Renal cortical epithelial cell (primary cell): ENCODE measurements around the gene CYBC1. TPM values are rescaled to one million over a fixed set of nuclear protein-coding genes. Genes with fewer than 3 reads are reported as not detected.
"Not testable (repeated sequence)": the region's sequence is repeated elsewhere in the genome, so short reads cannot be mapped to it uniquely, and the experiment has no call there.

Experiments used
- DNase-seq: peaks from one replicate; pipeline ENCODE4 v3.0.0-alpha.2; 2011; ENCODE audit warnings: low read depth
- total RNA-seq: library from RNA; depleted of rRNA; stranded (reverse); fragments of >200 nt; gene quantifications from 2 replicates; pipeline ENCODE4 v1.2.3, GENCODE V29; 2014

CYBC1 gene
- total RNA-seq, 1 donor from 2014 or later, result 100 TPM

- peak; percentile 13 for DNase-seq
Measured at GRCh38 chr17:82435103-82435502, 15.4 kb downstream of the CYBC1 start.

GRCh38 chr17:82434216-82434565 is 16.4 kb downstream of the CYBC1 start:
- no peak for DNase-seq

- DNase-seq, result no peak
Measured at GRCh38 chr17:82433560-82434215, 16.9 kb downstream of the CYBC1 start.

- DNase-seq, result no peak
Measured at GRCh38 chr17:82432017-82432416, 18.5 kb downstream of the CYBC1 start.

- no peak for DNase-seq
Measured at GRCh38 chr17:82429824-82430223, 20.7 kb downstream of the CYBC1 start.

- DNase-seq, result no peak
Measured at GRCh38 chr17:82428546-82428945, 22.0 kb downstream of the CYBC1 start.

- DNase-seq, result no peak
Measured at GRCh38 chr17:82424863-82425159, 25.7 kb downstream of the CYBC1 start.

GRCh38 chr17:82424001-82424862 is 26.3 kb downstream of the CYBC1 start:
- peak; percentile 19 for DNase-seq

GRCh38 chr17:82419540-82419939 is 31.0 kb downstream of the CYBC1 start:
- peak; percentile 19 for DNase-seq

GRCh38 chr17:82418001-82418986 is 32.3 kb downstream of the CYBC1 start, which contains the start of the genes HEXD and OGFOD3:
TSS of gene HEXD (plus strand) at chr17:82418347. CDS start at chr17:82419800, 1,453 bp downstream.
TSS of gene OGFOD3 (minus strand) at chr17:82418586. CDS start at chr17:82418485, 101 bp downstream.
- DNase-seq, result peak; percentile 24

- DNase-seq, result no peak
Measured at GRCh38 chr17:82416771-82417170, 33.8 kb downstream of the CYBC1 start.

GRCh38 chr17:82416264-82416663 is 34.3 kb downstream of the CYBC1 start:
- no peak for DNase-seq

- no peak for DNase-seq
Measured at GRCh38 chr17:82415786-82416185, 34.8 kb downstream of the CYBC1 start.

GRCh38 chr17:82415336-82415735 is 35.2 kb downstream of the CYBC1 start:
- DNase-seq, result no peak

- DNase-seq, result peak; percentile 22
Measured at GRCh38 chr17:82414548-82415281, 35.8 kb downstream of the CYBC1 start.

GRCh38 chr17:82412535-82413520 is 37.7 kb downstream of the CYBC1 start:
- DNase-seq, result no peak

- DNase-seq, result not testable (repeated sequence)
Measured at GRCh38 chr17:82412081-82412480, 38.5 kb downstream of the CYBC1 start.

GRCh38 chr17:82411396-82412053 is 39.0 kb downstream of the CYBC1 start:
- no peak for DNase-seq

- no peak for DNase-seq
Measured at GRCh38 chr17:82410014-82410716, 40.4 kb downstream of the CYBC1 start.
